GM13977 (cell line): Measurements from ENCODE around the gene LRRTM1.

ENCODE experiments used
- DNase-seq: peaks from one replicate; pipeline ENCODE4 v3.0.0; 2012; ENCODE audit warnings: low spot score
- CTCF ChIP-seq: IDR thresholded peaks from 2 replicates; pipeline ENCODE4 v1.5.1; 2012; ENCODE audit warnings: mild to moderate bottlenecking, control low read depth; ENCODE audit not compliant: insufficient read depth; ENCODE audit errors: extremely low read depth, missing control alignments
- in situ Hi-C: fragments of 300-500 bp; cut with MboI; formaldehyde crosslinking; loops from one replicate; pipeline ENCODE4 v1.12.0; 2022; ENCODE audit warnings: low sequenced_read_pairs, low pct_unique_long_range_greater_than_20kb, mixed read lengths, inconsistent platforms; ENCODE audit not compliant: unreplicated experiment

Gene LRRTM1

GRCh38 chr2:80324525-80324924 lies 20.0 kb upstream of the LRRTM1 start:
- TF ChIP-seq CTCF = no peak
- in situ Hi-C loops = no loop called here
- no peak for DNase-seq

GRCh38 chr2:80323610-80324009 lies 19.1 kb upstream of the LRRTM1 start:
- no peak for TF ChIP-seq CTCF
- no peak for DNase-seq
- in situ Hi-C loops = no loop called here

- no peak for TF ChIP-seq CTCF
- DNase-seq = no peak
- in situ Hi-C loops = no loop called here
Measured at GRCh38 chr2:80322958-80323357, 18.4 kb upstream of the LRRTM1 start.

GRCh38 chr2:80322311-80322920 lies 17.9 kb upstream of the LRRTM1 start:
- no peak for TF ChIP-seq CTCF
- DNase-seq = peak; percentile 34
- in situ Hi-C loops = no loop called here

- DNase-seq = no peak
- in situ Hi-C loops = no loop called here
- no peak for TF ChIP-seq CTCF
Measured at GRCh38 chr2:80312282-80312839, 7.8 kb upstream of the LRRTM1 start.

- in situ Hi-C loops = no loop called here
- DNase-seq = no peak
Measured at GRCh38 chr2:80311304-80311703, 6.8 kb upstream of the LRRTM1 start.

More at GRCh38 chr2:80311304-80311703, 6.8 kb upstream of the LRRTM1 start:
- no peak for TF ChIP-seq CTCF
